ENCODE measurements around the gene ZNF398. TPM values are rescaled to one million over a fixed set of nuclear protein-coding genes. Genes with fewer than 3 reads are reported as not detected.
"Not testable (repeated sequence)": the region's sequence is repeated elsewhere in the genome, so short reads cannot be mapped to it uniquely, and the experiment has no call there.

ZNF398 gene
- total and polyA plus RNA-seq, 10 of the 15 experiments (the other 5 are each of a cell fraction or from before 2014, with no cell fraction given): 2.3 to 15.3 (median 10.0) TPM

DNA sequence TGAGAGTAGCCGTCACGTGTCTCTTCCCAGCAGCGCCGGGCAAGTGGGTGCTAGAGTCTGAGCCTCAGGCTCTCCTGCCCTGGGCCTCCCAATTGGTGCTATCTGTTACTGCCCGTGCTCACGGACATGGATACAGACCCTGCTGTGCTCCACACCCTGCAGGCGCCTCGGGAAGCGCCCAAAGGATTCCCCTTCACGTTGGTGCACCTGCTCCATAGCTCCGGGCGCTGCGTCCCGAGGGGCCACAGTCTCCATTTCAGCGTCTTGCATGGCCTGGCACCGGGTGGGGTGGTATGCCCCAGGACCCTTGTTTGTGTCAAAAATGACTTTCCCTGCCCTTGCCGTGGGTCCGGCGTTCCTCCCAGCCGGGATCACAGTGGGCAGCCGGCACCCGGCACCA is 78.4 kb downstream of the ZNF398 start:
- RAD21 ChIA-PET (ENCODE audit: unreplicated experiment): no interaction called here
- POLR2A ChIA-PET: no interaction called here
- Histone ChIP-seq H3K27ac (ENCODE audit: control insufficient read depth, insufficient read depth) (no peak overlapping the region), H3K9ac (ENCODE audit: control insufficient read depth, insufficient read depth, low read length) (no peak overlapping the region), H3K79me2 (ENCODE audit: control insufficient read depth, insufficient read depth, low read length) (no peaks in the 10 kb centered on the region), H3K36me3 (ENCODE audit: control insufficient read depth in 2 of 2, insufficient read depth in 2 of 2, low read length in 1 of 2) (peaks cover 3 to 14% of the 10 kb centered on the region in 2 experiments; a peak in 3 of 4 replicates), H3K9me3 (replicated peaks; ENCODE audit: control insufficient read depth, insufficient read depth, low read length) (no peaks in the 10 kb centered on the region), H2AFZ (ENCODE audit: control insufficient read depth, low read depth, low read length) (no peak overlapping the region), H4K20me1 (ENCODE audit: control insufficient read depth, insufficient read depth) (no peaks in the 10 kb centered on the region), H3K4me3 (no peak overlapping the region), H3K27me3 (replicated peaks in 1 of 2; ENCODE audit: control insufficient read depth in 2 of 2, insufficient read depth in 2 of 2, low read length in 1 of 2) (no peaks in the 10 kb centered on the region), H3K4me2 (ENCODE audit: control insufficient read depth, insufficient read depth) (no peak overlapping the region), H3K4me1 (ENCODE audit: control insufficient read depth, insufficient read depth, low read length) (no peaks in the 10 kb centered on the region)
- FAIRE-seq: no peak
- no peak for ATAC-seq
- no peak for DNase-seq (ENCODE audit: low read depth, low spot score)
- no peak for TF ChIP-seq ATF7 (IDR thresholded peaks at IDR 0.05; ENCODE audit: low read depth)
- TF ChIP-seq POLR2A (IDR thresholded peaks at IDR 0.05; ENCODE audit: low read depth, low read length): peak; percentile 30; the same call in 1 of the 2 replicates
- TF ChIP-seq RCOR1 (conservative IDR thresholded peaks at IDR 0.05; ENCODE audit: low read depth, low read length): no peak
- CTCF ChIA-PET: no interaction called here
- 97% methylated on average over 22 of the region's 22 CpGs for WGBS (ENCODE audit: insufficient coverage, insufficient replicate concordance, low lambda C conversion rate, missing lambda C conversion rate)
- intact Hi-C loops (cut with micrococcal nuclease; ENCODE audit: unreplicated experiment) (no loop called here), in situ Hi-C loops (cut with MboI) (no loop called here)
- no TSS peak for BruUV-seq (replicated peaks)
- SMC1A ChIA-PET (ENCODE audit: uncharacterized antibody, unreplicated experiment): no interaction called here

GRCh38 chr7:149226366-149226765 is 79.1 kb downstream of the ZNF398 start:
- H3K4me3 ChIP-seq; SMC1A ChIA-PET (ENCODE audit: uncharacterized antibody, unreplicated experiment); H3K79me2 ChIP-seq (ENCODE audit: control insufficient read depth, insufficient read depth, low read length); H2AFZ ChIP-seq (ENCODE audit: control insufficient read depth, low read depth, low read length); ATAC-seq; intact Hi-C loops (cut with micrococcal nuclease; ENCODE audit: unreplicated experiment); H3K4me1 ChIP-seq (ENCODE audit: control insufficient read depth, insufficient read depth, low read length); H3K27me3 ChIP-seq (replicated peaks in 1 of 2; ENCODE audit: control insufficient read depth in 2 of 2, insufficient read depth in 2 of 2, low read length in 1 of 2); FAIRE-seq; H4K20me1 ChIP-seq (ENCODE audit: control insufficient read depth, insufficient read depth); H3K4me2 ChIP-seq (ENCODE audit: control insufficient read depth, insufficient read depth); RAD21 ChIA-PET (ENCODE audit: unreplicated experiment); POLR2A ChIA-PET; H3K27ac ChIP-seq (ENCODE audit: control insufficient read depth, insufficient read depth); in situ Hi-C loops (cut with MboI); H3K9ac ChIP-seq (ENCODE audit: control insufficient read depth, insufficient read depth, low read length); DNase-seq (ENCODE audit: low read depth, low spot score); H3K9me3 ChIP-seq (replicated peaks; ENCODE audit: control insufficient read depth, insufficient read depth, low read length): not testable (repeated sequence)
- H3K36me3 ChIP-seq (ENCODE audit: control insufficient read depth in 2 of 2, insufficient read depth in 2 of 2, low read length in 1 of 2): peaks cover 3 to 13% of the 10 kb centered on the region in 2 experiments; a peak in 3 of 4 replicates
- 91% methylated on average over 17 of the region's 17 CpGs for WGBS (ENCODE audit: insufficient coverage, insufficient replicate concordance, low lambda C conversion rate, missing lambda C conversion rate)
- TSS peak; percentile 38 for BruUV-seq (replicated peaks)
- CTCF ChIA-PET: interaction anchor here (0.9 kb wide), 1 partner anchor 36 kb away, joined by 3 read pairs; the partner anchor contains the start of gene ZNF783
